K562 (cell line): ENCODE results near the gene DIO3. TPM values are rescaled to one million over a fixed set of nuclear protein-coding genes. Genes with fewer than 3 reads are reported as not detected.

Experiments
- ATAC-seq: fragments of 200-7000 bp; cut with Tn5 transposase; 3 replicates; pipeline ENCODE4 v1.9.1; 2020; ENCODE audit warnings: moderate library complexity
- BruUV-seq: library from RNA; stranded (reverse); fragments of 400-500 nt; replicated peaks from 2 replicates; lab custom pipeline; 2021; lab: Mats Ljungman, UMichigan
- CTCF ChIA-PET: fragments of 300-600 bp; formaldehyde crosslinking; extraction: SDS; loops from one replicate; lab custom pipeline; 2021; ENCODE audit warnings: low intra/inter-chr PET ratio; lab: Yijun Ruan, JAX
- POLR2A ChIA-PET: fragments of 300-600, 350-650 bp; sonication (Branson Sonifier 250); formaldehyde crosslinking; extraction: SDS; loops from one replicate; lab custom pipeline; 2021; ENCODE audit warnings: antibody characterized with exemption, inconsistent platforms; lab: Yijun Ruan, JAX
- DNase-seq, 4 experiments: peaks; one replicate each; pipeline versions ENCODE4 v3.0.0 to v3.0.0-alpha.2; 2011 to 2018; ENCODE audit warnings: low spot score in 3 of 4, mixed read lengths in 3 of 4; ENCODE audit errors: extremely low read depth in 1 of 4
- FAIRE-seq: peaks from 2 replicates; lab custom pipeline; 2011; peaks lifted over from hg19 to GRCh38; lab: Jason Lieb, UNC
- H2AFZ ChIP-seq: 2 replicates; pipeline ENCODE4 v1.6.0; 2011; ENCODE audit warnings: low read depth, low read length, control low read depth, inconsistent platforms
- H3K27ac ChIP-seq: fragments of 200-600 bp; 3 replicates; pipeline ENCODE4 v1.8.0; 2011; ENCODE audit warnings: low read depth, mild to moderate bottlenecking, control low read depth, inconsistent platforms, low read length, moderate library complexity, mixed read lengths; ENCODE audit errors: extremely low read depth
- H3K27me3 ChIP-seq, 2 experiments: fragments of 300-600 bp in 1 of 2; 2 replicates in 1 of 2; 3 replicates in 1 of 2; pipeline versions ENCODE4 v1.6.0 to v1.8.0; 2011; ENCODE audit warnings: inconsistent platforms in 2 of 2, low read length in 2 of 2, mild to moderate bottlenecking in 1 of 2, mixed read lengths in 1 of 2, moderate library complexity in 1 of 2; ENCODE audit not compliant: control insufficient read depth in 2 of 2, insufficient read depth in 2 of 2
- H3K36me3 ChIP-seq: fragments of 300-600 bp; 3 replicates; pipeline ENCODE4 v1.8.0; 2011; ENCODE audit warnings: mild to moderate bottlenecking, low read length, inconsistent platforms; ENCODE audit not compliant: control insufficient read depth, insufficient read depth
- H3K4me1 ChIP-seq, 2 experiments: fragments of 200-600 bp in 1 of 2; replicated peaks in 1 of 2; 2 replicates in 1 of 2; 3 replicates in 1 of 2; pipeline versions ENCODE4 v1.5.1 to v1.8.0; 2011; ENCODE audit warnings: inconsistent platforms in 2 of 2, low read length in 2 of 2, mild to moderate bottlenecking in 1 of 2, mixed read lengths in 1 of 2, moderate library complexity in 1 of 2; ENCODE audit not compliant: control insufficient read depth in 2 of 2, insufficient read depth in 2 of 2
- H3K4me2 ChIP-seq: 2 replicates; pipeline ENCODE4 v1.6.1; 2011; ENCODE audit warnings: low read length, control low read depth, inconsistent platforms, mixed read lengths; ENCODE audit not compliant: insufficient read depth
- H3K4me3 ChIP-seq: fragments of 200-600 bp; sonication (generic), shearing (Covaris generic); 2 replicates; pipeline ENCODE4 v1.5.1; 2016; ENCODE audit warnings: control low read depth, inconsistent platforms
- H3K79me2 ChIP-seq: fragments of 200-600 bp; 3 replicates; pipeline ENCODE4 v1.8.0; 2011; ENCODE audit warnings: low read length, inconsistent platforms; ENCODE audit not compliant: control insufficient read depth, insufficient read depth
- H3K9ac ChIP-seq, 2 experiments: 2 replicates each; pipeline versions ENCODE4 v1.6.0 to v1.6.1; 2011; ENCODE audit warnings: low read depth in 2 of 2, low read length in 2 of 2, control low read depth in 1 of 2, inconsistent platforms in 1 of 2, mild to moderate bottlenecking in 1 of 2, mixed read lengths in 1 of 2; ENCODE audit not compliant: insufficient read depth in 1 of 2
- H3K9me1 ChIP-seq: one replicate; pipeline ENCODE4 v1.6.0; 2011; ENCODE audit warnings: inconsistent platforms, mild to moderate bottlenecking, low read length, moderate library complexity; ENCODE audit not compliant: control insufficient read depth, insufficient read depth
- H3K9me3 ChIP-seq: replicated peaks from 2 replicates; pipeline ENCODE4 v1.5.1; 2011; ENCODE audit warnings: low read depth, low read length, inconsistent platforms; ENCODE audit not compliant: control insufficient read depth, insufficient read depth
- H4K20me1 ChIP-seq: replicated peaks from 2 replicates; pipeline ENCODE4 v1.6.1; 2011; ENCODE audit warnings: low read length, inconsistent platforms, mixed read lengths; ENCODE audit not compliant: control insufficient read depth, insufficient read depth
- U2AF1 ChIP-seq: fragments of 200-400 bp; formaldehyde crosslinking; optimal IDR thresholded peaks from 2 replicates; pipeline ENCODE3; 2017; ENCODE audit warnings: mild to moderate bottlenecking, low read depth, low read length, moderate library complexity
- ZNF318 ChIP-seq, 2 experiments: fragments of 450-650 bp; IDR thresholded peaks; 2 replicates each; pipeline ENCODE4 v1.6.1; 2016; ENCODE audit warnings: mild to moderate bottlenecking in 2 of 2, borderline replicate concordance in 1 of 2, low read depth in 1 of 2, moderate library complexity in 1 of 2
- WGBS: fragments of 100-300 bp; shearing (Covaris generic); methylation state at CpG from one replicate; pipeline ENCODE4 v1.1.6; 2016; ENCODE audit warnings: low coverage, mixed read lengths; ENCODE audit not compliant: insufficient coverage; ENCODE audit errors: missing lambda C conversion rate; 5-methylcytosine and 5-hydroxymethylcytosine counted together
- in situ Hi-C: fragments of 300-500 bp; cut with MboI; formaldehyde crosslinking; loops from 4 replicates; pipeline ENCODE4 v1.15.0; 2018; ENCODE audit warnings: inconsistent platforms, mixed read lengths
- intact Hi-C: fragments of 100-400 bp; cut with micrococcal nuclease; formaldehyde crosslinking; loops from 2 replicates; pipeline ENCODE4 v1.14.2; 2022
- polyA plus RNA-seq, 8 experiments: library from polyadenylated mRNA; depleted of rRNA in 4 of 8; stranded (reverse) in 5 of 8; unstranded in 3 of 8; fragments of >200 nt; fragmentation: Nextera tagmentation in 2 of 8; fragmentation: Illumina TruSeq in 1 of 8; extraction: Ambion mirVana in 2 of 8; extraction: Trizol in 1 of 8; gene quantifications; 2 replicates each; pipeline versions ENCODE4 v1.2.1 to v1.2.3, GENCODE V29; 2011 to 2014; ENCODE audit warnings: inconsistent platforms in 1 of 8, missing spikeins in 1 of 8
- total RNA-seq, 7 experiments: library from RNA; depleted of rRNA in 6 of 7; stranded (reverse); fragments of >200 nt in 6 of 7; fragmentation: Illumina TruSeq in 2 of 7; extraction: Trizol in 2 of 7; gene quantifications; 2 replicates each; pipeline versions ENCODE4 v1.2.1 to v1.2.3, GENCODE V29; 2011 to 2021; ENCODE audit warnings: low replicate concordance in 1 of 7

The DIO3 gene
- total and polyA plus RNA-seq, 9 of the 15 experiments (the other 6 are each of a cell fraction or from before 2014, with no cell fraction given): not detected

GRCh38 chr14:101512376-101512695 lies 49.0 kb upstream of the DIO3 start:
- H3K36me3 ChIP-seq: no peaks in the 10 kb centered on the region
- POLR2A ChIA-PET: no interaction called here
- no peaks in the 10 kb centered on the region for H3K9me3 ChIP-seq
- H2AFZ ChIP-seq: no peak overlapping the region
- no peaks in the 10 kb centered on the region for H3K79me2 ChIP-seq
- 0% methylated on average over 1 of the region's 9 CpGs for WGBS
- FAIRE-seq: no peak
- no peak overlapping the region for H3K27ac ChIP-seq
- BruUV-seq: no TSS peak
- no peak for DNase-seq
- peaks cover 0 to 47% of the 10 kb centered on the region in 2 experiments; a peak in 3 of 5 replicates for H3K27me3 ChIP-seq
- H3K4me1 ChIP-seq: peaks cover 0 to 3% of the 10 kb centered on the region in 2 experiments; a peak in 1 of 5 replicates
- ATAC-seq: no peak
- no peak overlapping the region for H3K4me2 ChIP-seq
- H4K20me1 ChIP-seq: no peaks in the 10 kb centered on the region
- TF ChIP-seq ZNF318 (IDR thresholded peaks at IDR 0.05; ENCODE audit: borderline replicate concordance in 1 of 2, low read depth in 1 of 2) (no peak), U2AF1 (no peak)
- in situ Hi-C loops: no loop called here
- no peaks in the 10 kb centered on the region for H3K9me1 ChIP-seq
- intact Hi-C loops: no loop called here
- H3K9ac ChIP-seq: no peak overlapping the region
- CTCF ChIA-PET: no interaction called here
- no peak overlapping the region for H3K4me3 ChIP-seq
